ENCODE measurements around the gene PCDHGA11.
"Not testable (repeated sequence)": the region's sequence is repeated elsewhere in the genome, so short reads cannot be mapped to it uniquely, and the experiment has no call there.

Gene PCDHGA11

DNA sequence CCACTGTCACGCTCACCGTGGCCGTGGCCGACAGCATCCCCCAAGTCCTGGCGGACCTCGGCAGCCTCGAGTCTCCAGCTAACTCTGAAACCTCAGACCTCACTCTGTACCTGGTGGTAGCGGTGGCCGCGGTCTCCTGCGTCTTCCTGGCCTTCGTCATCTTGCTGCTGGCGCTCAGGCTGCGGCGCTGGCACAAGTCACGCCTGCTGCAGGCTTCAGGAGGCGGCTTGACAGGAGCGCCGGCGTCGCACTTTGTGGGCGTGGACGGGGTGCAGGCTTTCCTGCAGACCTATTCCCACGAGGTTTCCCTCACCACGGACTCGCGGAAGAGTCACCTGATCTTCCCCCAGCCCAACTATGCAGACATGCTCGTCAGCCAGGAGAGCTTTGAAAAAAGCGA, 11.9 kb downstream of the PCDHGA11 start:
- not testable (repeated sequence) for FAIRE-seq

GRCh38 chr5:141434006-141434405, 13.2 kb downstream of the PCDHGA11 start:
- FAIRE-seq = no peak

DNA sequence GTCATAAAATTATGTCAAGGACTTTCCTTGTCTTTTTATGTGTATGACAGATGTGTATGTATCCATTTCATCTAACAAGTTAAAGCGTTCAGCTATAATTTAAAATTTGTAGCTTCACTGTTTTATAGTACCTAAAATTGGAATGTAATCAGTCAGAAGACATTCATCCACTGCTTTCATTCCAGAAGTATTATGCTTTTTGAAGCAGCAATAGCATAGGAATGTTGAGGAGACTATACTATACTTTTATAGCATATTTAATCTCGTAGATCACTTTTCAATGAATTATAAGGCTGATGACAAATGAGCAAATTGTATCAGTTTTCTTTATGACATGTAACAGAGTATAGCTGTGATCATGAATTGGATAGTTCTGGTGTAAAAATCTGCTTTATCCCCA, 16.4 kb downstream of the PCDHGA11 start:
- no peak for FAIRE-seq

- FAIRE-seq = no peak
Measured at GRCh38 chr5:141439411-141440141, 18.7 kb downstream of the PCDHGA11 start.

DNA sequence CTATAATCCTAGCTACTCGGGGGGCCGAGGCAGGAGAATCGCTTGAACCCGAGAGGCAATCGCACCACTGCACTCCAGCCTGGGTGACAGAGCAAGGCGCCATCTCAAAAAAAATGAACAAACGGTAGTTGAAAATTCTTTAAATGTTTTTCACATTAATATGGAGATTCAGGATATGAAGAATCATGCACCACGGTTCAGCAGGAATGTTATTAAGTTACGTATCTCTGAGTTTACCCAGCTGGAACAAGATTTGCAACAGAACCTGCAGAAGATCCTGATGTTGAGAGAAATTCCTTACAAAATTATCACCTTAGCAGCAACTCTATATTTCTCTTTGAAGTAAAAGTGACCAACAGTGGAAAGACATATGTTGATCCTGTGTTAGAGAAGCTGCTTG, 19.5 kb downstream of the PCDHGA11 start:
- FAIRE-seq = no peak

- no peak for FAIRE-seq
Measured at GRCh38 chr5:141441571-141442170, 20.8 kb downstream of the PCDHGA11 start.

DNA sequence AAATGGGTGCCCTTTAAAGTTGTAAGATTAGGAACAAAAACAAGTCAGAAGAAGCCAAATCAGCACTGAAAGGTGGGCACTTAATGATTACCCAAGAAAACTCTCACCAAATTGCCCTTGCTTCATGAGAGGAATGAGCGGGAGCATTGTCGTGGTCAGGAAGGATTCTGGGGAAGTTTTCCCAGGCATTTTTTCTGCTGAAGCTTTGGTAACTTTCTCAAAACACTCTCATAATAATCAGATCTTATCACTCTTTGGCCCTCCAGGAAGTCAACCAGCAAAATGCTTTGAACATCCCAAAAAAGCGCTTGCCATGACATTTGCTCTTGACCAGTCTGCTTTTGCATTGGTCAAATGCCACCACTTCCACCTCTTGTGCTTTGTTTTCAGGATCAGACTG, 44.5 kb downstream of the PCDHGA11 start:
- no peak for FAIRE-seq

Data from islet of Langerhans (tissue), 1 donor.